ENCODE data around the gene WDFY4. TPM values are rescaled to one million over a fixed set of nuclear protein-coding genes. Genes with fewer than 3 reads are reported as not detected.

Gene WDFY4
- polyA plus RNA-seq, 1 donor from 2014 or later, result not detected

DNA sequence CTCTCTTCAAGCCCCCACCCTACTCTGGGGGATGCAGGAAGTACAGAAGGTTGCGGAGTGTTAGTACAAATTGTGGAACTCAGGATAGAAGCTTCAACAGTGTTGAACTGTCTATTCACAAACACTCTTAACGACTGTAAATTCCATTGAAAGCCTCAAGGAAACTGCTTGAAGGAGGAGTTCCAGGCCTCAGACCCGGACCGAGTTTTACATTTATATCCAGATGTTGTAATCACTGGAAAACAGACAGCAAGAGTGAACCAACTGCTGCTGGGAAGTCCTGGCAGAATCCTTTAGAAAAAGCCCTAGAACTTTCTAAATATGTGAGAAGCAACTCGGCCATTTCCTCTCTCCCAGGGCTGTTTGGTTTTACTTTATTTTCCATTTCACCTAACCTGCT is 339.1 kb downstream of the WDFY4 start:
- Histone ChIP-seq H3K4me2 (ENCODE audit: low read length) (no peak overlapping the region), H3K79me2 (replicated peaks; ENCODE audit: insufficient read depth, low read length) (no peaks in the 10 kb centered on the region)
- TF ChIP-seq POLR2AphosphoS5 (IDR thresholded peaks at IDR 0.05), result no peak
- TF ChIP-seq, protein P1, sequence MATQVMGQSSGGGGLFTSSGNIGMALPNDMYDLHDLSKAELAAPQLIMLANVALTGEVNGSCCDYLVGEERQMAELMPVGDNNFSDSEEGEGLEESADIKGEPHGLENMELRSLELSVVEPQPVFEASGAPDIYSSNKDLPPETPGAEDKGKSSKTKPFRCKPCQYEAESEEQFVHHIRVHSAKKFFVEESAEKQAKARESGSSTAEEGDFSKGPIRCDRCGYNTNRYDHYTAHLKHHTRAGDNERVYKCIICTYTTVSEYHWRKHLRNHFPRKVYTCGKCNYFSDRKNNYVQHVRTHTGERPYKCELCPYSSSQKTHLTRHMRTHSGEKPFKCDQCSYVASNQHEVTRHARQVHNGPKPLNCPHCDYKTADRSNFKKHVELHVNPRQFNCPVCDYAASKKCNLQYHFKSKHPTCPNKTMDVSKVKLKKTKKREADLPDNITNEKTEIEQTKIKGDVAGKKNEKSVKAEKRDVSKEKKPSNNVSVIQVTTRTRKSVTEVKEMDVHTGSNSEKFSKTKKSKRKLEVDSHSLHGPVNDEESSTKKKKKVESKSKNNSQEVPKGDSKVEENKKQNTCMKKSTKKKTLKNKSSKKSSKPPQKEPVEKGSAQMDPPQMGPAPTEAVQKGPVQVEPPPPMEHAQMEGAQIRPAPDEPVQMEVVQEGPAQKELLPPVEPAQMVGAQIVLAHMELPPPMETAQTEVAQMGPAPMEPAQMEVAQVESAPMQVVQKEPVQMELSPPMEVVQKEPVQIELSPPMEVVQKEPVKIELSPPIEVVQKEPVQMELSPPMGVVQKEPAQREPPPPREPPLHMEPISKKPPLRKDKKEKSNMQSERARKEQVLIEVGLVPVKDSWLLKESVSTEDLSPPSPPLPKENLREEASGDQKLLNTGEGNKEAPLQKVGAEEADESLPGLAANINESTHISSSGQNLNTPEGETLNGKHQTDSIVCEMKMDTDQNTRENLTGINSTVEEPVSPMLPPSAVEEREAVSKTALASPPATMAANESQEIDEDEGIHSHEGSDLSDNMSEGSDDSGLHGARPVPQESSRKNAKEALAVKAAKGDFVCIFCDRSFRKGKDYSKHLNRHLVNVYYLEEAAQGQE (IDR thresholded peaks at IDR 0.05; ENCODE audit: borderline replicate concordance), result no peak
- no peak for TF ChIP-seq RAD21 (conservative IDR thresholded peaks at IDR 0.05)
- TF ChIP-seq EP300 (conservative IDR thresholded peaks at IDR 0.05; ENCODE audit: poor library complexity, severe bottlenecking), result no peak
- TF ChIP-seq SMC3 (conservative IDR thresholded peaks at IDR 0.05; ENCODE audit: poor library complexity), result no peak
- no peak for TF ChIP-seq CTCF (IDR thresholded peaks at IDR 0.05; ENCODE audit: poor library complexity, severe bottlenecking)
- no peak for TF ChIP-seq EZH2 (IDR thresholded peaks at IDR 0.05; ENCODE audit: borderline replicate concordance, insufficient read depth, low read length, poor library complexity, severe bottlenecking)

GRCh38 chr10:49024484-49024883 is 339.8 kb downstream of the WDFY4 start:
- Histone ChIP-seq H3K9me2 (ENCODE audit: insufficient read depth, low read length) (no peaks in the 10 kb centered on the region), H3K9ac (ENCODE audit: low read length) (no peak overlapping the region), H3F3A (ENCODE audit: insufficient read depth, low read length, poor library complexity, severe bottlenecking) (no peaks in the 10 kb centered on the region), H2AFZ (ENCODE audit: low read depth, low read length) (no peak overlapping the region), H4K20me1 (ENCODE audit: insufficient read depth) (no peaks in the 10 kb centered on the region), H3K4me2 (ENCODE audit: low read length) (no peak overlapping the region), H3K36me3 (ENCODE audit: insufficient read depth, low read length) (no peaks in the 10 kb centered on the region), H3K9me3 (ENCODE audit: low read length) (no peaks in the 10 kb centered on the region), H3K4me3 (ENCODE audit: low read length) (no peak overlapping the region), H3K27me3 (ENCODE audit: insufficient read depth, low read depth, low read length) (no peaks in the 10 kb centered on the region), H3K27ac (ENCODE audit: low read length) (no peak overlapping the region), H3K79me2 (replicated peaks; ENCODE audit: insufficient read depth, low read length) (no peaks in the 10 kb centered on the region)
- TF ChIP-seq MXI1 (conservative IDR thresholded peaks at IDR 0.05; ENCODE audit: poor library complexity, severe bottlenecking), result no peak
- TF ChIP-seq CTCF (IDR thresholded peaks at IDR 0.05; ENCODE audit: poor library complexity, severe bottlenecking), result no peak
- TF ChIP-seq, protein P1 (IDR thresholded peaks at IDR 0.05; ENCODE audit: borderline replicate concordance), result no peak
- no peak for TF ChIP-seq EZH2 (IDR thresholded peaks at IDR 0.05; ENCODE audit: borderline replicate concordance, insufficient read depth, low read length, poor library complexity, severe bottlenecking)
- no peak for TF ChIP-seq SMC3 (conservative IDR thresholded peaks at IDR 0.05; ENCODE audit: poor library complexity)
- TF ChIP-seq TAF1 (IDR thresholded peaks at IDR 0.05; ENCODE audit: low read depth), result no peak
- TF ChIP-seq RAD21 (conservative IDR thresholded peaks at IDR 0.05), result no peak
- TF ChIP-seq POLR2AphosphoS5 (IDR thresholded peaks at IDR 0.05), result no peak
- no peak for TF ChIP-seq EP300 (conservative IDR thresholded peaks at IDR 0.05; ENCODE audit: poor library complexity, severe bottlenecking)

More for the DNA sequence above, 339.1 kb downstream of the WDFY4 start:
- no peaks in the 10 kb centered on the region for H3K36me3 ChIP-seq (ENCODE audit: insufficient read depth, low read length)
- no peaks in the 10 kb centered on the region for H4K20me1 ChIP-seq (ENCODE audit: insufficient read depth)
- H3K27me3 ChIP-seq (ENCODE audit: insufficient read depth, low read depth, low read length), result no peaks in the 10 kb centered on the region
- H3K9me2 ChIP-seq (ENCODE audit: insufficient read depth, low read length), result no peaks in the 10 kb centered on the region
- H3K9ac ChIP-seq (ENCODE audit: low read length), result no peak overlapping the region
- H3K9me3 ChIP-seq (ENCODE audit: low read length), result no peaks in the 10 kb centered on the region
- no peak overlapping the region for H3K4me3 ChIP-seq (ENCODE audit: low read length)
- no peaks in the 10 kb centered on the region for H3F3A ChIP-seq (ENCODE audit: insufficient read depth, low read length, poor library complexity, severe bottlenecking)
- H2AFZ ChIP-seq (ENCODE audit: low read depth, low read length), result no peak overlapping the region
- no peak overlapping the region for H3K27ac ChIP-seq (ENCODE audit: low read length)
